ENCODE measurements around the gene TMEM141. TPM values are rescaled to one million over a fixed set of nuclear protein-coding genes. Genes with fewer than 3 reads are reported as not detected.

Gene TMEM141
- total RNA-seq: 15.7 TPM

GRCh38 chr9:136790640-136791515 is at the start of gene TMEM141:
Gene TMEM141 (plus strand): TSS chr9:136791344. CDS start chr9:136791371, 27 bp downstream.

DNA sequence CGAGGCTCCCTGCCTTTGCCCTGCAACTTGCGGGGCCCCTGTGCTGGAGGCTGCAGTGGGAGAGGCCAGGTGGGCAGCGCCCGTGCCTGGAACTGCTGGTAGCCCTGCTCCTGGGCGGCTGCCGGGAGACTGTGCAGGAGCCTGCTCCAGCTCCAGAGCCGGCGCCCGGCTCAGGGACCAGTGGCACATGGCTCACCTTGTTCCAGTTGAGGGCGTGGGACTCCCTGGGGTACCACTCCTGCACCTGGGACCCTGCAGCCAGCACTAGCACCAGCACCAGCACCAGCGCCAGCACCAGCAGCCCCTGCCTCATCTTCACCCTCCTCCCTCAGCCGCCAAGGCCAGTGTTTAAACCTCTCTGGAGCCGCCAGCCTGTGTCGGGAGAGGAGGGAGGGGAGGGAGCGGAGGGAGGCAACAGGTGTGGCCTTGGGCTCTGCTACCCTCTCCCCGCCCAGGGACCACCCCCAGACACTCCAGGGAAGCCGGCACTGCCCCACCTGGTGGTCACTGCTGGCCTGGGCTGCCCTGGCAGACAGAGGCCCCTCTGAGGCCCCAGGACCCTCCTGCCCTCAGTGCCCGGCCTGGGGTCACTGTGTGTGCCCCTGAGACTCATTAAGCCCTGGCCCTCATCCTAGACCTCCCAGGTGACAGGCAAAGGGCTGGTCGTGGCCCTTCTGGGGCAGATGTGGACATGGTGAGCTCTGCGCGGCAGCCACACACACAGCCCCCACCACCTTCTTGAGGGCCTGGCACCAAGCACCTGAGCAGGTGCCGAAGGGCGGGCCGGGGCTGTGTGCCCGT is 48.4 kb upstream of the TMEM141 start, which contains the start of gene LCN10:
Gene LCN10 (minus strand): TSS at position 350 of the 801 bp plus-strand sequence. CDS start 37 bp downstream, at position 313.

DNA sequence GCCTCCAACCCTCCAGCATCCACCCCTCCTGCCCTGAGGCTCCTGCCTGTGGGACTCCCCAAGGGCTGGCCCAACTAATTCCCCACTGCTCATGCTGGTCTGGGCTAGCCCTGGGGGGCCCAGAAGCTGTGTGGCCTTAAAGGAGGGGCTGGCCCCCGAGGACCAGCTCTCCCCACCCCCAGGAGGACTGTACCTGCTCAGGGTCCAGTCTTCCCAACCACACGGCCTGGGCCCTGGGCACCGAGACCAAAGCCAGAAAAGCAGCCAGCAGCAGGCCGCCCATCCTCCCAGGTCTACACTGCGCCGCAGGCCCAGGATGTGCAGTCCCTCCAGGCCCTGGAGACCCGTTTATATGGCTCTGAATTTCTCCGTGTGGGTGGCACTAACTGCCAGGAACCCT is 42.9 kb upstream of the TMEM141 start, which contains the start of gene LCN6:
Gene LCN6 (minus strand): TSS at position 325 of the 400 bp plus-strand sequence. CDS start 42 bp downstream, at position 283.

DNA sequence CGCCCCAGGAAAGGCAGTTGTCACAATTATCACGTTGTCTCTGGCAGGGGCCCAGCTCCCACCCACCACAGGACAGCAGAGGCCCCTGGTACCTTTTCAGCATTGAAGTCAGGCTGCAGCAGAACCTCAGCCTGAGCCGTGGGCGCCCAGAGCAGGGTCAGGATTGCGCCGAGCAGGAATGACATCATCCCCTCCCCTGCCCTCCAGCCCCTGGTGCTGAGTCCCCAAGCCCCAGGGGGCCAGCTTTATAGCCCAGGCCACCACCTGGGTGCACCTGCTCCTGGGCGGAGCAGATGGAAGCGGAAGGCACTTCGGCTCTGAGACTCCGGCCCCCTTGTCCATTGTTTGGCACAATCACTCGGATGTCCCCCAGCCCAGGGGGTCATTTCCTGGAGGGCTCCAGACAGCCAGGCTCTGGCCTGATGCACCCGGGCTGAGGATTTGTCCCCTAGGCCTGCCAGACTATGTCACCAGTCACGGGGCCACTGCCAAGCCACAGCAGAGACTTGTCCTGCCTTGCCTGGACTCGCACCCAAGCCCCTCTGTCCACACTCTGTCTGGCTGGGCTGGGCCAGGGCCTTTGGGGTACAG is 26.7 kb upstream of the TMEM141 start, which contains the start of gene LCN15:
Gene LCN15 (minus strand): TSS at position 218 of the 591 bp plus-strand sequence. CDS start 30 bp downstream, at position 188.

GRCh38 chr9:136796238-136796774 is 5.2 kb downstream of the TMEM141 start, which contains the start of gene CCDC183:
Gene CCDC183 (plus strand): TSS chr9:136796338. CDS start chr9:136796398, 60 bp downstream.

DNA sequence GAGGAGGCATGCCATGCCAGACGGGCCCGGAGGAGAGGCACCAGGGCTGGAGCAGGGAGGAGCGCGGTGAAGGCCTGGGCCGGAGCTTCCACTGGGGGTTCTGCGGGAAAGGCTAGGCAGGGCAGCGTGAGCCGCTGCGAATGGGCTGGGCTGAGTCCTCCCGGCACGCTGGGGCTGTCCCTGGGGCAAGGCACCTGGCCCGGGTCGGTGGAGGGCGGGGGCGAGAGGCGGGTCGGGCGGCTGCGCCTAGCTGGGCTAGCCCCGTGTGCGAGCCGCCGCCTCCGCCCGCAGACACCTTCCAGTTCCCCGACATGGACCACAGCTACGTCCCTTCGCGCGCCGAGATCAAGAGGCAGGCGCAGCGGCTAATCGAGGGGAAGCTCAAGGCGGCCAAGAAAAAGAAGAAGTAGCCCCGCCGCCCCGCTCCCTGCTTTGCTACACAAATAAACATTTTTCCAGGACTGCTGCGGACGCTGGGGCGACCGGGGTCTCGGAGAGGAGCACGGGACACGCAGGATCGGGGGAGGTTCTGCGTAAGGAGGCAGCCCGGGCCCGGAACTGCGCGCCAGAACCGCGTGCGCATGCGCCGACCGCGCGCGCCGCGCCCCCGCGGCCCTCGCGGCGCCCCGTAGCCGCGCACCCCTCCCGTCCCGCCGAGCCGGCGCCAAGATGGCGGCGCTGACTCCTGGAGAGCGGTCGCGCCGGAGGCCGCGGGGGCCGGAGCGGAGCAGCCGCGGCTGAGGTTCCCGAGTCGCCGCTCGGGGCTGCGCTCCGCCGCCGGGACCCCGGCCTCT is 16.3 kb downstream of the TMEM141 start, which contains the start of gene RABL6:
Gene RABL6 (plus strand): TSS at position 668 of the 794 bp plus-strand sequence. CDS start 249 bp downstream, outside the sequence.

DNA sequence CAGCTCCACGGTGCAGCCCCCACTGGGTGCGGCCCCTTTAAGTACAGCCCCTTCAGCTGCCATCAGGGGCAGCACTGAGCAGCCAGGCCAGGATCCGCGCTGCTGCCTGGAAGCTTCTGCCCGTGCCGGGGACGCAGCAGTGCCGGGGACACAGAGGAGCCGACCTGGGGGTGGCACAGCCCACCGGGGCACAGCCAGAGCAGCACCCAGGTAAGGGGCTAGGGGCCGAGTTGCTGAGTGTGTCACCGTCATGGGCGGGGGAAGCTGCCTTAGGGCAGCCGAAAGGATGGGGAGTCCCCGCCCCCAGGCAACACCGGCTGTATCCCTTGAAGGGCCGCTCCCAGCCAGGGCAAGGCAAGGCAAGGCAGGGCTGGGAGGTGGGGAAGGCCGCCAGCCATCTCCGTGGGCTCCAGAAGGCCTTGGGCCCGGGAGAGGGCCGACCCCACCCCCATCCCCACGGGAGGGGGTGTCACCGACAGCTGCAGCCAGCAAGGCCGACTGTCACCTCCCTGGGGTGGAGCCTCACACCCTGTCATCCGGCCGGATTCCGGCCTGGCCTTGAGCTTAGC is 51.3 kb downstream of the TMEM141 start, which contains the start of gene AJM1:
Gene AJM1 (plus strand): TSS at position 99 of the 569 bp plus-strand sequence. CDS start 1,937 bp downstream, outside the sequence.

Small RNA genes within 50 kb of the gene (small RNA-seq; reads per million reads assigned to genes)
- not detected for gene AL355987.2 (ENCODE audit: low replicate concordance)
- gene ATP6V1G1P3 (ENCODE audit: low replicate concordance): not detected
- gene MIR4292 (ENCODE audit: low replicate concordance): not detected
- not detected for gene MIR6722 (ENCODE audit: low replicate concordance)

Other genes with a start within 250 kb of the TMEM141 start
- gene NOTCH1, start 245.3 kb upstream of the TMEM141 start, total RNA-seq: 57.6 TPM
- gene EGFL7, start 128.4 kb upstream of the TMEM141 start, total RNA-seq: 12.8 TPM
- gene AGPAT2, start 103.9 kb upstream of the TMEM141 start, total RNA-seq: 1.9 TPM
- gene DIPK1B, start 78.8 kb upstream of the TMEM141 start, total RNA-seq: 37.9 TPM
- gene LCN10, start 48.4 kb upstream of the TMEM141 start, total RNA-seq: not detected
- gene LCN6, start 42.8 kb upstream of the TMEM141 start, total RNA-seq: not detected
- gene LCN8, start 33.1 kb upstream of the TMEM141 start, total RNA-seq: not detected
- not detected for gene LCN15, start 26.8 kb upstream of the TMEM141 start, total RNA-seq
- 6.3 TPM for gene CCDC183, start 5.0 kb downstream of the TMEM141 start, total RNA-seq
- 54.5 TPM for gene RABL6, start 16.6 kb downstream of the TMEM141 start, total RNA-seq
- gene AJM1, start 51.1 kb downstream of the TMEM141 start, total RNA-seq: 1.9 TPM
- gene PHPT1, start 58.1 kb downstream of the TMEM141 start, total RNA-seq: 77.6 TPM
- gene MAMDC4, start 61.0 kb downstream of the TMEM141 start, total RNA-seq: 11.3 TPM
- gene EDF1, start 75.0 kb downstream of the TMEM141 start, total RNA-seq: 135 TPM
- gene TRAF2, start 95.2 kb downstream of the TMEM141 start, total RNA-seq: 11.6 TPM
- 64.5 TPM for gene FBXW5, start 153.4 kb downstream of the TMEM141 start, total RNA-seq
- gene C8G, start 153.9 kb downstream of the TMEM141 start, total RNA-seq: not detected
- 0.94 TPM for gene LCN12, start 160.9 kb downstream of the TMEM141 start, total RNA-seq
- gene PTGDS, start 186.2 kb downstream of the TMEM141 start, total RNA-seq: 11.9 TPM
- gene LCNL1, start 191.6 kb downstream of the TMEM141 start, total RNA-seq: 0.94 TPM
- gene PAXX, start 201.1 kb downstream of the TMEM141 start, total RNA-seq: 14.7 TPM
- not detected for gene CLIC3, start 205.2 kb downstream of the TMEM141 start, total RNA-seq
- 45.4 TPM for gene ABCA2, start 236.9 kb downstream of the TMEM141 start, total RNA-seq
- not detected for gene FUT7, start 240.7 kb downstream of the TMEM141 start, total RNA-seq